H1 (cell line): ENCODE results near the gene WBP1. TPM values are rescaled to one million over a fixed set of nuclear protein-coding genes. Genes with fewer than 3 reads are reported as not detected.
A peak's percentile ranks its signal among the peaks of the same experiment; 100 is the strongest.

Experiments used
- ASH2L ChIP-seq: fragments of 200-600, 300-600 bp; sonication (generic); IDR thresholded peaks from one replicate; pipeline ENCODE4 v1.7.1; 2017; ENCODE audit warnings: low read length
- CTCF ChIP-seq, 3 experiments: IDR thresholded peaks; 1 replicate in 2 of 3; 2 replicates in 1 of 3; pipeline versions ENCODE4 v1.5.1 to v1.6.1; 2011; ENCODE audit warnings: low read length in 3 of 3, mild to moderate bottlenecking in 3 of 3, inconsistent platforms in 2 of 3, low read depth in 1 of 3, moderate library complexity in 1 of 3; ENCODE audit not compliant: insufficient read depth in 1 of 3; ENCODE audit errors: control extremely low read depth in 1 of 3
- RXRA ChIP-seq: IDR thresholded peaks from 2 replicates; pipeline ENCODE4 v1.6.1; 2011; ENCODE audit warnings: low read depth, mild to moderate bottlenecking, low read length, moderate library complexity; ENCODE audit not compliant: insufficient read depth
- SIN3A ChIP-seq, 2 experiments: IDR thresholded peaks in 1 of 2; conservative IDR thresholded peaks in 1 of 2; 2 replicates each; pipeline ENCODE4 v1.6.1; 2011 to 2012; ENCODE audit warnings: low read length in 2 of 2, improper control_type of control experiment in 1 of 2, low read depth in 1 of 2, mild to moderate bottlenecking in 1 of 2
- TBP ChIP-seq: IDR thresholded peaks from 2 replicates; pipeline ENCODE4 v1.6.1; 2011; ENCODE audit warnings: low read depth, low read length, improper control_type of control experiment
- polyA plus RNA-seq, 7 experiments: library from polyadenylated mRNA; depleted of rRNA in 3 of 7; stranded (reverse) in 5 of 7; unstranded in 2 of 7; fragments of >200 nt in 5 of 7; fragments of 200-250 nt in 2 of 7; gene quantifications; 1 replicate in 5 of 7; 2 replicates in 1 of 7; 4 replicates in 1 of 7; pipeline versions ENCODE4 v1.2.1 to v1.2.3, GENCODE V29; 2011 to 2013; ENCODE audit warnings: missing spikeins in 2 of 7, mixed read lengths in 2 of 7
- total RNA-seq: library from RNA; stranded (reverse); fragmentation: NEBNext Ultra II Directional; extraction: Animal tissue kit (Norgen Biotek cat#: 25700); gene quantifications from 2 replicates; pipeline ENCODE4 v1.2.1, GENCODE V29; 2021
- TF ChIP-seq, protein P1 (sequence below): IDR thresholded peaks from 2 replicates; pipeline ENCODE4 v1.6.1; 2012; ENCODE audit warnings: inconsistent platforms

The WBP1 gene
- total and polyA plus RNA-seq, 2 of the 8 experiments (the other 6 are each of a cell fraction or from before 2014, with no cell fraction given), result 57.2 to 190 TPM

DNA sequence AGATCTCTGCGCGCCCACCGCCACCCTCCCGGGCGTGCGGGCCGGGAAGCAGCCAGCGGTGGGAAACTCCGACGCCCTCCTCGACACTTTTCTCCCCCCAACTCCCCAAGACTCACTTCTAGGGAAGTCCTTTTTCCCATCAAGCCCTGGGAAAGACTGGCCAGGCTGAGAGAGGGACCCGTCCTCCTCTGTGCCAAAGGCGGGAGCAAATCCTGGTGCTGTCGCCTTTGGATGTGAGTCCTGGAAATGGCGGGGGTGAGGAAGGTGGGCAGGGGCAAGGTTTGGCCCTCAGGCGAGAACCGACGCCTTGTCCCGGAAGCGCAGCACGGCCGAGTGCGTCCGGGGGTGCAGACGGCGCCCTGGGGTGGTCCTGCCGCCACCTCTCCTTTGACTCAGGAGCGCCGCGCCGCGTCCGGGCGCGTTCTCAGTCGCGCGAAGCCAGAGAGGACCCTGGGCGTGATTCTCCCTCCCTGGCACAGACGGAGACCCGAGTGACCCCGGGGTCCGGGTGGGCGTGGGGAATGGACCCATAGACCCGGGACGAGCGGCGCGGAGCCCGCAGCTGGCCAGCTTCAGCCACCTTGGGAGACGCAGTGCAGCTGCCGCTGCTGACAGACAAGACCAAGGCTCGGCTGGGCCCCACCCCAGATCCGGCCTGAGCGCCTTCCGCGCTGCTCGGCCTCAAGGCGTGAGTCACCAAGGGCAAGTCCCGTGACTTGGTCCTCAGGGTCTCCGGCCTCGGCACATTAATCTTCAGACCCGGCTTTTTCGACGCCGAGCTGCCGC, 44.7 kb downstream of the WBP1 start (continued):
- TF ChIP-seq, protein P1, sequence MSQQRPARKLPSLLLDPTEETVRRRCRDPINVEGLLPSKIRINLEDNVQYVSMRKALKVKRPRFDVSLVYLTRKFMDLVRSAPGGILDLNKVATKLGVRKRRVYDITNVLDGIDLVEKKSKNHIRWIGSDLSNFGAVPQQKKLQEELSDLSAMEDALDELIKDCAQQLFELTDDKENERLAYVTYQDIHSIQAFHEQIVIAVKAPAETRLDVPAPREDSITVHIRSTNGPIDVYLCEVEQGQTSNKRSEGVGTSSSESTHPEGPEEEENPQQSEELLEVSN, result peak; percentile 56
- TF ChIP-seq ASH2L (peak; percentile 33), TBP (peak; percentile 38; the same call in 1 of the 2 replicates), CTCF (IDR thresholded peaks at IDR 0.05; ENCODE audit: control extremely low read depth in 1 of 3, insufficient read depth in 1 of 3, low read depth in 1 of 3, low read length in 3 of 3) (peak in 1 of 3 experiments; percentile 14; a peak in 2 of 4 replicates), SIN3A (conservative IDR thresholded peaks at IDR 0.05 in 1 of 2, IDR thresholded peaks at IDR 0.05 in 1 of 2; ENCODE audit: low read depth in 1 of 2, low read length in 2 of 2) (peak in 1 of 2 experiments; percentile 66; a peak in 2 of 4 replicates), RXRA (no peak)
